ENCODE data around the gene SORL1. TPM values are rescaled to one million over a fixed set of nuclear protein-coding genes. Genes with fewer than 3 reads are reported as not detected.

The SORL1 gene
- total and polyA plus RNA-seq, 2 of the 13 experiments (the other 11 are each of a cell fraction or from before 2014, with no cell fraction given) = 21.3 to 148 TPM

DNA sequence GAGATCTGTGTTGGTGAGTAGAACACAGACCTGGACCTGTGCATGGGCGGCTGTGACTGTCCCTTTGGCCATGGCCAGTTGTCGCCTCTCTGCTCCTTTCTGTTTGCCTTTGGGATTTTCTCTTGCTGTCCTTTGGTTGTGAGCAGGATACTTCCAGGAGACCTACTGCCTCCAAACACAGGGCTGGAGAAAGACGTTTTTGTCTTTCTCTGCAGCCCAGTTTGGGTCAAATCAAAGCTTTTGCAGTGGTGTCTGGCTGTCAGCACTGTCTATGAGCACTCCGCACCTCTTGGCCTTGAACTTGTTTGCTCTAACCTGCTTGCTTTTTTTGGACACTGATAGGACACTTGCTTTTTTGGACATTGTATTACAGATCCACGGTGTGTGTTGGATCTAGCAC lies 109.6 kb downstream of the SORL1 start (continued):
- TF ChIP-seq, protein P1, sequence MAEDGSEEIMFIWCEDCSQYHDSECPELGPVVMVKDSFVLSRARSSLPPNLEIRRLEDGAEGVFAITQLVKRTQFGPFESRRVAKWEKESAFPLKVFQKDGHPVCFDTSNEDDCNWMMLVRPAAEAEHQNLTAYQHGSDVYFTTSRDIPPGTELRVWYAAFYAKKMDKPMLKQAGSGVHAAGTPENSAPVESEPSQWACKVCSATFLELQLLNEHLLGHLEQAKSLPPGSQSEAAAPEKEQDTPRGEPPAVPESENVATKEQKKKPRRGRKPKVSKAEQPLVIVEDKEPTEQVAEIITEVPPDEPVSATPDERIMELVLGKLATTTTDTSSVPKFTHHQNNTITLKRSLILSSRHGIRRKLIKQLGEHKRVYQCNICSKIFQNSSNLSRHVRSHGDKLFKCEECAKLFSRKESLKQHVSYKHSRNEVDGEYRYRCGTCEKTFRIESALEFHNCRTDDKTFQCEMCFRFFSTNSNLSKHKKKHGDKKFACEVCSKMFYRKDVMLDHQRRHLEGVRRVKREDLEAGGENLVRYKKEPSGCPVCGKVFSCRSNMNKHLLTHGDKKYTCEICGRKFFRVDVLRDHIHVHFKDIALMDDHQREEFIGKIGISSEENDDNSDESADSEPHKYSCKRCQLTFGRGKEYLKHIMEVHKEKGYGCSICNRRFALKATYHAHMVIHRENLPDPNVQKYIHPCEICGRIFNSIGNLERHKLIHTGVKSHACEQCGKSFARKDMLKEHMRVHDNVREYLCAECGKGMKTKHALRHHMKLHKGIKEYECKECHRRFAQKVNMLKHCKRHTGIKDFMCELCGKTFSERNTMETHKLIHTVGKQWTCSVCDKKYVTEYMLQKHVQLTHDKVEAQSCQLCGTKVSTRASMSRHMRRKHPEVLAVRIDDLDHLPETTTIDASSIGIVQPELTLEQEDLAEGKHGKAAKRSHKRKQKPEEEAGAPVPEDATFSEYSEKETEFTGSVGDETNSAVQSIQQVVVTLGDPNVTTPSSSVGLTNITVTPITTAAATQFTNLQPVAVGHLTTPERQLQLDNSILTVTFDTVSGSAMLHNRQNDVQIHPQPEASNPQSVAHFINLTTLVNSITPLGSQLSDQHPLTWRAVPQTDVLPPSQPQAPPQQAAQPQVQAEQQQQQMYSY (CRISPR knock-in tag; IDR thresholded peaks at IDR 0.05) = no peak
- no peak for TF ChIP-seq EEA1 (CRISPR knock-in tag; IDR thresholded peaks at IDR 0.05; ENCODE audit: borderline replicate concordance)
- no peak for TF ChIP-seq NFKB2 (CRISPR knock-in tag; IDR thresholded peaks at IDR 0.05; ENCODE audit: borderline replicate concordance)
- no peak for TF ChIP-seq PHB2 (IDR thresholded peaks at IDR 0.05; ENCODE audit: partially characterized antibody)
- no peak for TF ChIP-seq TBX3 (IDR thresholded peaks at IDR 0.05; ENCODE audit: borderline replicate concordance)
- TF ChIP-seq CBX1 (IDR thresholded peaks at IDR 0.05; ENCODE audit: low read depth) = no peak
- no peak for TF ChIP-seq KDM2A (CRISPR knock-in tag; IDR thresholded peaks at IDR 0.05; ENCODE audit: borderline replicate concordance, low read depth)
- TF ChIP-seq, protein P2, sequence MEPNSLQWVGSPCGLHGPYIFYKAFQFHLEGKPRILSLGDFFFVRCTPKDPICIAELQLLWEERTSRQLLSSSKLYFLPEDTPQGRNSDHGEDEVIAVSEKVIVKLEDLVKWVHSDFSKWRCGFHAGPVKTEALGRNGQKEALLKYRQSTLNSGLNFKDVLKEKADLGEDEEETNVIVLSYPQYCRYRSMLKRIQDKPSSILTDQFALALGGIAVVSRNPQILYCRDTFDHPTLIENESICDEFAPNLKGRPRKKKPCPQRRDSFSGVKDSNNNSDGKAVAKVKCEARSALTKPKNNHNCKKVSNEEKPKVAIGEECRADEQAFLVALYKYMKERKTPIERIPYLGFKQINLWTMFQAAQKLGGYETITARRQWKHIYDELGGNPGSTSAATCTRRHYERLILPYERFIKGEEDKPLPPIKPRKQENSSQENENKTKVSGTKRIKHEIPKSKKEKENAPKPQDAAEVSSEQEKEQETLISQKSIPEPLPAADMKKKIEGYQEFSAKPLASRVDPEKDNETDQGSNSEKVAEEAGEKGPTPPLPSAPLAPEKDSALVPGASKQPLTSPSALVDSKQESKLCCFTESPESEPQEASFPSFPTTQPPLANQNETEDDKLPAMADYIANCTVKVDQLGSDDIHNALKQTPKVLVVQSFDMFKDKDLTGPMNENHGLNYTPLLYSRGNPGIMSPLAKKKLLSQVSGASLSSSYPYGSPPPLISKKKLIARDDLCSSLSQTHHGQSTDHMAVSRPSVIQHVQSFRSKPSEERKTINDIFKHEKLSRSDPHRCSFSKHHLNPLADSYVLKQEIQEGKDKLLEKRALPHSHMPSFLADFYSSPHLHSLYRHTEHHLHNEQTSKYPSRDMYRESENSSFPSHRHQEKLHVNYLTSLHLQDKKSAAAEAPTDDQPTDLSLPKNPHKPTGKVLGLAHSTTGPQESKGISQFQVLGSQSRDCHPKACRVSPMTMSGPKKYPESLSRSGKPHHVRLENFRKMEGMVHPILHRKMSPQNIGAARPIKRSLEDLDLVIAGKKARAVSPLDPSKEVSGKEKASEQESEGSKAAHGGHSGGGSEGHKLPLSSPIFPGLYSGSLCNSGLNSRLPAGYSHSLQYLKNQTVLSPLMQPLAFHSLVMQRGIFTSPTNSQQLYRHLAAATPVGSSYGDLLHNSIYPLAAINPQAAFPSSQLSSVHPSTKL (CRISPR knock-in tag; IDR thresholded peaks at IDR 0.05) = peak; percentile 69
- no peak for TF ChIP-seq ZNF503 (CRISPR knock-in tag; IDR thresholded peaks at IDR 0.05)
- TF ChIP-seq CENPBD1 (CRISPR knock-in tag; IDR thresholded peaks at IDR 0.05; ENCODE audit: borderline replicate concordance, low read depth) = no peak
- TF ChIP-seq GATA4 (IDR thresholded peaks at IDR 0.05; ENCODE audit: borderline replicate concordance, low read depth) = no peak
- TF ChIP-seq TGIF2 (CRISPR knock-in tag; IDR thresholded peaks at IDR 0.05) = no peak
- TF ChIP-seq ZNF619 (CRISPR knock-in tag; IDR thresholded peaks at IDR 0.05) = no peak
- no peak for TF ChIP-seq SNRNP70 (IDR thresholded peaks at IDR 0.05; ENCODE audit: low read depth, low read length)
- TF ChIP-seq FOXC1 (CRISPR knock-in tag; IDR thresholded peaks at IDR 0.05; ENCODE audit: borderline replicate concordance) = no peak
- TF ChIP-seq NFIB (CRISPR knock-in tag; IDR thresholded peaks at IDR 0.05; ENCODE audit: borderline replicate concordance) = no peak
- TF ChIP-seq, protein P3, sequence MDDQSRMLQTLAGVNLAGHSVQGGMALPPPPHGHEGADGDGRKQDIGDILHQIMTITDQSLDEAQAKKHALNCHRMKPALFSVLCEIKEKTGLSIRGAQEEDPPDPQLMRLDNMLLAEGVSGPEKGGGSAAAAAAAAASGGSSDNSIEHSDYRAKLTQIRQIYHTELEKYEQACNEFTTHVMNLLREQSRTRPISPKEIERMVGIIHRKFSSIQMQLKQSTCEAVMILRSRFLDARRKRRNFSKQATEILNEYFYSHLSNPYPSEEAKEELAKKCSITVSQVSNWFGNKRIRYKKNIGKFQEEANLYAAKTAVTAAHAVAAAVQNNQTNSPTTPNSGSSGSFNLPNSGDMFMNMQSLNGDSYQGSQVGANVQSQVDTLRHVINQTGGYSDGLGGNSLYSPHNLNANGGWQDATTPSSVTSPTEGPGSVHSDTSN (CRISPR knock-in tag; IDR thresholded peaks at IDR 0.05; ENCODE audit: borderline replicate concordance) = no peak
- TF ChIP-seq ZNF788 (CRISPR knock-in tag; IDR thresholded peaks at IDR 0.05; ENCODE audit: borderline replicate concordance) = peak; percentile 19; the same call in 1 of the 2 replicates
- peak; percentile 55; the same call in 1 of the 2 replicates for TF ChIP-seq NCOR1 (IDR thresholded peaks at IDR 0.05; ENCODE audit: borderline replicate concordance, low read length)

Data from HepG2 (cell line).